Caco-2 (cell line): Measurements from ENCODE around the gene MCTP1. TPM values are rescaled to one million over a fixed set of nuclear protein-coding genes. Genes with fewer than 3 reads are reported as not detected.

Experiments
- BruUV-seq: library from RNA; stranded (reverse); fragments of 400-500 nt; replicated peaks from 2 replicates; lab custom pipeline; 2021; lab: Mats Ljungman, UMichigan
- CTCF ChIA-PET: fragments of 300-600 bp; sonication (Branson Sonifier 250); formaldehyde crosslinking; loops from one replicate; lab custom pipeline; 2022; ENCODE audit warnings: antibody characterized with exemption; lab: Charles Lee
- POLR2A ChIA-PET: fragments of 300-600 bp; sonication (Branson Sonifier 250); formaldehyde crosslinking; loops from one replicate; lab custom pipeline; 2022; ENCODE audit warnings: antibody characterized with exemption; lab: Charles Lee
- DNase-seq, 2 experiments: peaks; one replicate each; pipeline versions ENCODE4 v3.0.0 to v3.0.0-alpha.2; 2020 to 2022
- H3K27me3 ChIP-seq: replicated peaks from 2 replicates; pipeline ENCODE4 v1.6.0; 2011; ENCODE audit warnings: low read length; ENCODE audit not compliant: control insufficient read depth, insufficient read depth
- H3K36me3 ChIP-seq: 2 replicates; pipeline ENCODE4 v1.5.1; 2011; ENCODE audit warnings: low read length; ENCODE audit not compliant: control insufficient read depth, insufficient read depth
- H3K4me1 ChIP-seq: fragments of 250-450 bp; sonication (Bioruptor Pico); 2 replicates; pipeline ENCODE4 v1.5.1; 2020; ENCODE audit warnings: mild to moderate bottlenecking
- H3K4me3 ChIP-seq: 2 replicates; pipeline ENCODE4 v1.5.1; 2011; ENCODE audit warnings: low read depth, mild to moderate bottlenecking, control low read depth, low read length
- H3K9me3 ChIP-seq: fragments of 250-450 bp; sonication (Bioruptor Pico); 2 replicates; pipeline ENCODE4 v1.5.1; 2020; ENCODE audit warnings: mild to moderate bottlenecking, moderate library complexity
- H3K27ac Mint-ChIP-seq: one replicate; pipeline ENCODE4 v1.8.0; 2022; ENCODE audit warnings: mixed read lengths; ENCODE audit not compliant: unreplicated experiment
- H3K27me3 Mint-ChIP-seq: one replicate; pipeline ENCODE4 v1.8.0; 2022; ENCODE audit warnings: mixed read lengths; ENCODE audit not compliant: insufficient read depth, unreplicated experiment
- H3K36me3 Mint-ChIP-seq: one replicate; pipeline ENCODE4 v1.8.0; 2022; ENCODE audit warnings: mild to moderate bottlenecking, mixed read lengths; ENCODE audit not compliant: insufficient read depth, unreplicated experiment
- H3K4me1 Mint-ChIP-seq: one replicate; pipeline ENCODE4 v1.8.0; 2022; ENCODE audit warnings: low read depth, mixed read lengths; ENCODE audit not compliant: unreplicated experiment
- H3K4me3 Mint-ChIP-seq: one replicate; pipeline ENCODE4 v1.8.0; 2022; ENCODE audit warnings: mild to moderate bottlenecking, moderate library complexity, mixed read lengths; ENCODE audit not compliant: unreplicated experiment
- H3K9me3 Mint-ChIP-seq: one replicate; pipeline ENCODE4 v1.8.0; 2022; ENCODE audit warnings: mixed read lengths; ENCODE audit not compliant: unreplicated experiment
- CTCF ChIP-seq, 2 experiments: fragments of 200-600 bp in 1 of 2; IDR thresholded peaks; 1 replicate in 1 of 2; 2 replicates in 1 of 2; pipeline versions ENCODE4 v1.5.1 to v1.8.0; 2011 to 2022; ENCODE audit warnings: antibody characterized with exemption in 1 of 2, control low read depth in 1 of 2, inconsistent platforms in 1 of 2, low read depth in 1 of 2, low read length in 1 of 2, mild to moderate bottlenecking in 1 of 2, moderate library complexity in 1 of 2; ENCODE audit not compliant: insufficient read depth in 1 of 2, severe bottlenecking in 1 of 2, unreplicated experiment in 1 of 2
- intact Hi-C: fragments of 100-400 bp; cut with micrococcal nuclease; formaldehyde crosslinking; loops from one replicate; pipeline ENCODE4 v1.10.0; 2022; ENCODE audit not compliant: unreplicated experiment
- total RNA-seq: library from RNA; stranded (reverse); gene quantifications from 2 replicates; pipeline ENCODE4 v1.2.3, GENCODE V29; 2022

Gene MCTP1
- total RNA-seq, 1 experiment from 2014 or later = 3.2 TPM

- no peaks in the 10 kb centered on the region for H3K4me1 ChIP-seq
- Mint-ChIP-seq H3K36me3 (no peaks in the 10 kb centered on the region), H3K27me3 (no peaks in the 10 kb centered on the region), H3K4me3 (no peak overlapping the region), H3K4me1 (no peaks in the 10 kb centered on the region), H3K27ac (no peak overlapping the region), H3K9me3 (no peaks in the 10 kb centered on the region)
- no peaks in the 10 kb centered on the region; the same call in 1 of the 2 replicates for H3K27me3 ChIP-seq
- POLR2A ChIA-PET = no interaction called here
- CTCF ChIA-PET = interaction anchor here (0.6 kb wide), 1 partner anchor 21 kb away, joined by 3 read pairs; no protein-coding TSS in a partner anchor
- intact Hi-C loops = no loop called here
- TF ChIP-seq CTCF (IDR thresholded peaks at IDR 0.05; ENCODE audit: insufficient read depth in 1 of 2, low read depth in 1 of 2, low read length in 1 of 2, severe bottlenecking in 1 of 2, unreplicated experiment in 1 of 2) = no peak
- BruUV-seq = no TSS peak
- no peaks in the 10 kb centered on the region for H3K36me3 ChIP-seq
- DNase-seq = no peak
- no peaks in the 10 kb centered on the region for H3K9me3 ChIP-seq
- no peak overlapping the region for H3K4me3 ChIP-seq
Measured at GRCh38 chr5:94759961-94760360, 524.9 kb downstream of the MCTP1 start.

- intact Hi-C loops = no loop called here
- no peak for DNase-seq
- Mint-ChIP-seq H3K4me3 (no peak overlapping the region), H3K4me1 (no peaks in the 10 kb centered on the region), H3K27ac (no peak overlapping the region), H3K36me3 (no peaks in the 10 kb centered on the region), H3K9me3 (no peaks in the 10 kb centered on the region), H3K27me3 (no peaks in the 10 kb centered on the region)
- no TSS peak for BruUV-seq
- H3K27me3 ChIP-seq = no peaks in the 10 kb centered on the region; the same call in 1 of the 2 replicates
- ChIA-PET POLR2A (no interaction called here), CTCF (no interaction called here)
- H3K36me3 ChIP-seq = no peaks in the 10 kb centered on the region
- H3K4me1 ChIP-seq = no peaks in the 10 kb centered on the region
- H3K4me3 ChIP-seq = no peak overlapping the region
- no peak for TF ChIP-seq CTCF (IDR thresholded peaks at IDR 0.05; ENCODE audit: insufficient read depth in 1 of 2, low read depth in 1 of 2, low read length in 1 of 2, severe bottlenecking in 1 of 2, unreplicated experiment in 1 of 2)
- H3K9me3 ChIP-seq = no peaks in the 10 kb centered on the region
Measured at GRCh38 chr5:94759022-94759421, 525.9 kb downstream of the MCTP1 start.

- no peaks in the 10 kb centered on the region for H3K36me3 Mint-ChIP-seq
- DNase-seq = no peak
- peaks cover 2% of the 10 kb centered on the region for H3K27me3 Mint-ChIP-seq
- no peak overlapping the region for H3K27ac Mint-ChIP-seq
- Histone ChIP-seq H3K4me3 (no peak overlapping the region), H3K9me3 (no peaks in the 10 kb centered on the region), H3K36me3 (no peaks in the 10 kb centered on the region), H3K27me3 (no peaks in the 10 kb centered on the region; the same call in 1 of the 2 replicates), H3K4me1 (no peaks in the 10 kb centered on the region)
- no peaks in the 10 kb centered on the region for H3K4me1 Mint-ChIP-seq
- no peak for TF ChIP-seq CTCF (IDR thresholded peaks at IDR 0.05; ENCODE audit: insufficient read depth in 1 of 2, low read depth in 1 of 2, low read length in 1 of 2, severe bottlenecking in 1 of 2, unreplicated experiment in 1 of 2)
- no peak overlapping the region for H3K4me3 Mint-ChIP-seq
- CTCF ChIA-PET = no interaction called here
- BruUV-seq = no TSS peak
- intact Hi-C loops = no loop called here
- POLR2A ChIA-PET = no interaction called here
- H3K9me3 Mint-ChIP-seq = no peaks in the 10 kb centered on the region
Measured at GRCh38 chr5:94754824-94755223, 530.1 kb downstream of the MCTP1 start.
